Measurements from ENCODE around the gene RASGEF1B. TPM values are rescaled to one million over a fixed set of nuclear protein-coding genes. Genes with fewer than 3 reads are reported as not detected.

The RASGEF1B gene
- total and polyA plus RNA-seq, 2 of the 13 experiments (the other 11 are each of a cell fraction or from before 2014, with no cell fraction given), result 0.04 TPM

- no peak overlapping the region for H3K27ac ChIP-seq (ENCODE audit: extremely low read length, insufficient read depth, low read length)
- no TSS peak for BruUV-seq (replicated peaks)
- DNase-seq (ENCODE audit: low spot score) (no peak), FAIRE-seq (no peak), ATAC-seq (no peak; the same call in 2 of the 3 replicates)
- H3K27me3 ChIP-seq (ENCODE audit: control insufficient read depth in 1 of 2, insufficient read depth in 2 of 2, low read length in 2 of 2), result no peaks in the 10 kb centered on the region
- WGBS (ENCODE audit: low lambda C conversion rate), result 5% methylated on average over 2 of the region's 2 CpGs
- H4K20me1 ChIP-seq (ENCODE audit: insufficient read depth, low read length), result no peaks in the 10 kb centered on the region
- ChIA-PET CTCF (ENCODE audit: low intra/inter-chr PET ratio, low total read pairs) (no interaction called here), POLR2A (no interaction called here)
- no peak overlapping the region for H3K4me3 ChIP-seq (replicated peaks in 1 of 3; ENCODE audit: insufficient read depth in 1 of 3, low read depth in 2 of 3, low read length in 3 of 3)
- no peaks in the 10 kb centered on the region for H3K9me3 ChIP-seq (ENCODE audit: low read length)
- H2AFZ ChIP-seq (ENCODE audit: low read length), result no peak overlapping the region
- H3K4me2 ChIP-seq (ENCODE audit: low read depth, low read length), result no peak overlapping the region
- no peaks in the 10 kb centered on the region for H3K79me2 ChIP-seq (ENCODE audit: insufficient read depth, low read length)
- TF ChIP-seq, protein P1, sequence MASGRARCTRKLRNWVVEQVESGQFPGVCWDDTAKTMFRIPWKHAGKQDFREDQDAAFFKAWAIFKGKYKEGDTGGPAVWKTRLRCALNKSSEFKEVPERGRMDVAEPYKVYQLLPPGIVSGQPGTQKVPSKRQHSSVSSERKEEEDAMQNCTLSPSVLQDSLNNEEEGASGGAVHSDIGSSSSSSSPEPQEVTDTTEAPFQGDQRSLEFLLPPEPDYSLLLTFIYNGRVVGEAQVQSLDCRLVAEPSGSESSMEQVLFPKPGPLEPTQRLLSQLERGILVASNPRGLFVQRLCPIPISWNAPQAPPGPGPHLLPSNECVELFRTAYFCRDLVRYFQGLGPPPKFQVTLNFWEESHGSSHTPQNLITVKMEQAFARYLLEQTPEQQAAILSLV (CRISPR knock-in tag; IDR thresholded peaks at IDR 0.05; ENCODE audit: borderline replicate concordance), result no peak
- TF ChIP-seq CCDC6 (CRISPR knock-in tag; IDR thresholded peaks at IDR 0.05), result no peak
- no peak for TF ChIP-seq EZH2 (conservative IDR thresholded peaks at IDR 0.05; ENCODE audit: low read depth, low read length)
- TF ChIP-seq ZMYM4 (CRISPR knock-in tag; IDR thresholded peaks at IDR 0.05), result no peak
- no peak for TF ChIP-seq MXD4 (CRISPR knock-in tag; IDR thresholded peaks at IDR 0.05)
- no peak for TF ChIP-seq DR1 (CRISPR knock-in tag; IDR thresholded peaks at IDR 0.05)
- TF ChIP-seq ZNF766 (CRISPR knock-in tag; IDR thresholded peaks at IDR 0.05; ENCODE audit: borderline replicate concordance), result no peak
- TF ChIP-seq KLF15 (CRISPR knock-in tag; IDR thresholded peaks at IDR 0.05; ENCODE audit: borderline replicate concordance), result no peak
- no peak for TF ChIP-seq ZFP36L2 (CRISPR knock-in tag; IDR thresholded peaks at IDR 0.05)
- no peak for TF ChIP-seq STAT6 (CRISPR knock-in tag; IDR thresholded peaks at IDR 0.05; ENCODE audit: borderline replicate concordance)
- TF ChIP-seq CREB1 (IDR thresholded peaks at IDR 0.05), result no peak
- no peak for TF ChIP-seq CREB1 (CRISPR knock-in tag; IDR thresholded peaks at IDR 0.05)
- TF ChIP-seq EED (CRISPR knock-in tag; IDR thresholded peaks at IDR 0.05), result no peak
- intact Hi-C loops (cut with micrococcal nuclease; ENCODE audit: unreplicated experiment) (no loop called here), in situ Hi-C loops (cut with HindIII; ENCODE audit: extremely low pct_ligation_motif_present, low pct_unique_long_range_greater_than_20kb) (no loop called here)
- H3K36me3 ChIP-seq (replicated peaks in 1 of 2; ENCODE audit: control insufficient read depth in 1 of 2, insufficient read depth in 2 of 2, low read length in 2 of 2), result no peaks in the 10 kb centered on the region
- no peaks in the 10 kb centered on the region for H3K4me1 ChIP-seq (ENCODE audit: insufficient read depth, low read length)
- H3K9ac ChIP-seq (ENCODE audit: insufficient read depth, low read depth, low read length), result no peak overlapping the region
Observed at GRCh38 chr4:81436941-81437574, 34.6 kb downstream of the RASGEF1B start.

All from HepG2 (cell line).